Sigmoid colon (tissue), 4 donors: ENCODE results near the gene MYRFL.

Experiments
- CTCF ChIP-seq, 4 experiments: fragments of 450-650 bp in 3 of 4; fragments of 200-600 bp in 1 of 4; IDR thresholded peaks; one replicate each; pipeline ENCODE4 v1.5.1; 2016 to 2019; ENCODE audit warnings: antibody characterized with exemption in 4 of 4, mild to moderate bottlenecking in 3 of 4, moderate library complexity in 2 of 4
- EP300 ChIP-seq, 4 donors: sonication (generic); formaldehyde crosslinking; IDR thresholded peaks; one replicate each; pipeline ENCODE4 v1.6.1; 2017; ENCODE audit warnings: antibody characterized with exemption in 4 of 4

GRCh38 chr12:69913526-69913925, 88.5 kb downstream of the MYRFL start:
- TF ChIP-seq EP300 (IDR thresholded peaks at IDR 0.05) (no peak), CTCF (IDR thresholded peaks at IDR 0.05) (no peak)
